Fibroblast of lung (primary cell): ENCODE results near the gene CDC14B. TPM values are rescaled to one million over a fixed set of nuclear protein-coding genes. Genes with fewer than 3 reads are reported as not detected.

ENCODE experiments used
- DNase-seq, 2 donors: peaks; one replicate each; pipeline versions ENCODE4 v3.0.0 to v3.0.0-alpha.2; 2010; ENCODE audit warnings: low read depth in 2 of 2
- H2AFZ ChIP-seq: 2 replicates; pipeline ENCODE4 v1.5.1; 2012; ENCODE audit warnings: low read length, control low read depth, inconsistent platforms
- H3K27ac ChIP-seq: 2 replicates; pipeline ENCODE4 v1.5.1; 2011; ENCODE audit warnings: low read length, control low read depth; ENCODE audit not compliant: insufficient read depth
- H3K27me3 ChIP-seq: 2 replicates; pipeline ENCODE4 v1.5.1; 2011; ENCODE audit warnings: mild to moderate bottlenecking, low read length; ENCODE audit not compliant: control insufficient read depth, insufficient read depth
- H3K36me3 ChIP-seq: 2 replicates; pipeline ENCODE4 v1.5.1; 2011; ENCODE audit warnings: low read length; ENCODE audit not compliant: control insufficient read depth, insufficient read depth
- H3K4me1 ChIP-seq: 2 replicates; pipeline ENCODE4 v1.5.1; 2011; ENCODE audit warnings: low read length; ENCODE audit not compliant: control insufficient read depth, insufficient read depth; ENCODE audit errors: extremely low read depth
- H3K4me2 ChIP-seq: 2 replicates; pipeline ENCODE4 v1.5.1; 2011; ENCODE audit warnings: low read length, control low read depth; ENCODE audit not compliant: insufficient read depth; ENCODE audit errors: extremely low read depth
- H3K4me3 ChIP-seq, 4 experiments: fragments of 200-600 bp in 1 of 4; sonication (generic) in 1 of 4; replicated peaks in 1 of 4; 2 replicates each; pipeline ENCODE4 v1.5.1; 2011 to 2016; ENCODE audit warnings: low read length in 4 of 4, low read depth in 3 of 4, mild to moderate bottlenecking in 3 of 4, control low read depth in 2 of 4, inconsistent platforms in 1 of 4, mixed read lengths in 1 of 4; ENCODE audit not compliant: insufficient read depth in 1 of 4; ENCODE audit errors: control extremely low read depth in 1 of 4
- H3K79me2 ChIP-seq: 2 replicates; pipeline ENCODE4 v1.5.1; 2012; ENCODE audit warnings: mild to moderate bottlenecking, low read length, inconsistent platforms; ENCODE audit not compliant: control insufficient read depth, insufficient read depth
- H3K9ac ChIP-seq: 2 replicates; pipeline ENCODE4 v1.5.1; 2011; ENCODE audit warnings: mild to moderate bottlenecking, low read length, control low read depth; ENCODE audit not compliant: insufficient read depth
- H3K9me3 ChIP-seq: 2 replicates; pipeline ENCODE4 v1.5.1; 2012; ENCODE audit warnings: low read depth, low read length; ENCODE audit not compliant: control insufficient read depth, insufficient read depth
- H4K20me1 ChIP-seq: 2 replicates; pipeline ENCODE4 v1.5.1; 2011; ENCODE audit warnings: low read length; ENCODE audit not compliant: control insufficient read depth, insufficient read depth; ENCODE audit errors: extremely low read depth
- EZH2 ChIP-seq: IDR thresholded peaks from 2 replicates; pipeline ENCODE4 v1.5.1; 2012; ENCODE audit warnings: low read length, control low read depth, mild to moderate bottlenecking; ENCODE audit errors: missing control alignments
- polyA plus RNA-seq, 2 donors: library from polyadenylated mRNA; depleted of rRNA in 1 of 2; stranded (reverse) in 1 of 2; unstranded in 1 of 2; fragments of >200 nt; gene quantifications; 2 replicates each; pipeline ENCODE4 v1.2.1, GENCODE V29; 2011 to 2012; ENCODE audit warnings: missing spikeins in 1 of 2
- total RNA-seq: library from RNA; depleted of rRNA; stranded (reverse); fragments of >200 nt; gene quantifications from 2 replicates; pipeline ENCODE4 v1.2.1, GENCODE V29; 2014
- TF ChIP-seq, protein P1 (sequence below), 2 donors: IDR thresholded peaks in 1 of 2; conservative IDR thresholded peaks in 1 of 2; 1 replicate in 1 of 2; 2 replicates in 1 of 2; pipeline ENCODE4 v1.5.1; 2011 to 2012; ENCODE audit warnings: low read length in 2 of 2, control low read depth in 1 of 2, inconsistent platforms in 1 of 2, low read depth in 1 of 2, mild to moderate bottlenecking in 1 of 2

The CDC14B gene
- total and polyA plus RNA-seq, 2 donors (not counting 1 experiment from before 2014, with no cell fraction given) = 38.0 to 68.5 TPM

GRCh38 chr9:96574455-96574854 is 45.2 kb downstream of the CDC14B start:
- H2AFZ ChIP-seq = no peak overlapping the region
- H3K4me2 ChIP-seq = no peak overlapping the region
- no peaks in the 10 kb centered on the region for H3K27me3 ChIP-seq
- H3K27ac ChIP-seq = no peak overlapping the region
- no peaks in the 10 kb centered on the region for H4K20me1 ChIP-seq
- TF ChIP-seq, protein P1, sequence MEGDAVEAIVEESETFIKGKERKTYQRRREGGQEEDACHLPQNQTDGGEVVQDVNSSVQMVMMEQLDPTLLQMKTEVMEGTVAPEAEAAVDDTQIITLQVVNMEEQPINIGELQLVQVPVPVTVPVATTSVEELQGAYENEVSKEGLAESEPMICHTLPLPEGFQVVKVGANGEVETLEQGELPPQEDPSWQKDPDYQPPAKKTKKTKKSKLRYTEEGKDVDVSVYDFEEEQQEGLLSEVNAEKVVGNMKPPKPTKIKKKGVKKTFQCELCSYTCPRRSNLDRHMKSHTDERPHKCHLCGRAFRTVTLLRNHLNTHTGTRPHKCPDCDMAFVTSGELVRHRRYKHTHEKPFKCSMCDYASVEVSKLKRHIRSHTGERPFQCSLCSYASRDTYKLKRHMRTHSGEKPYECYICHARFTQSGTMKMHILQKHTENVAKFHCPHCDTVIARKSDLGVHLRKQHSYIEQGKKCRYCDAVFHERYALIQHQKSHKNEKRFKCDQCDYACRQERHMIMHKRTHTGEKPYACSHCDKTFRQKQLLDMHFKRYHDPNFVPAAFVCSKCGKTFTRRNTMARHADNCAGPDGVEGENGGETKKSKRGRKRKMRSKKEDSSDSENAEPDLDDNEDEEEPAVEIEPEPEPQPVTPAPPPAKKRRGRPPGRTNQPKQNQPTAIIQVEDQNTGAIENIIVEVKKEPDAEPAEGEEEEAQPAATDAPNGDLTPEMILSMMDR (conservative IDR thresholded peaks at IDR 0.05 in 1 of 2, IDR thresholded peaks at IDR 0.05 in 1 of 2; ENCODE audit: low read depth in 1 of 2, low read length in 2 of 2) = no peak
- no peak for TF ChIP-seq EZH2
- peak in 1 of 2 donors; percentile 50 for DNase-seq
- H3K4me1 ChIP-seq = peaks cover 3% of the 10 kb centered on the region
- H3K9me3 ChIP-seq = no peaks in the 10 kb centered on the region
- no peak overlapping the region for H3K9ac ChIP-seq
- peak overlapping the region in 1 of 4 experiments; percentile 15 for H3K4me3 ChIP-seq
- H3K79me2 ChIP-seq = peaks cover 3% of the 10 kb centered on the region
- H3K36me3 ChIP-seq = no peaks in the 10 kb centered on the region

DNA sequence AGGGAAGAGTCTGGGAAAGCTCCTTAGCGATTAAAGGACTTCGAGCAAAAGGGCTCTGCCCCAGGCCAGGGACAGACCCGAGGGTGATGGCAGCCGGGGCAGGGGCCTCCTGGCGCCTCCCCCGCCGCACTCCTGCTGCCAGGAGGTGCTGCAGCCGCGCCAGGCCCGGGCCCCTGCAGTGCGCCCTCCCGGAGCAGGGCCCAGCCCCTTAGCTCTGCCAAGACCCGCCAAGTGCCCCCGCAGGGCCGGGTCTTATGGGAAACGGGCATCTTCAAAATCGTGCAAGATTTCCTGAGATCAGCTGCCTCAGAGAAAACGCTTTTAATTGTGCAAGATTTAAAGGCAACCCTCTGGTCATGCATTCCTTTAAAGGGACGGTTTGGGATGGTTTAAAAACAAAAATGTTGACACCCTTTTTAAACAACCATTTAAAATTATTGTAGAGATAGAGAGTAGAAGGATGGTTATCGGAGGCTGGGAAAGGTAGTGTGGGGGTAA is 52.4 kb downstream of the CDC14B start:
- H3K27ac ChIP-seq = peak overlapping the region; percentile 79
- H3K4me2 ChIP-seq = peak overlapping the region; percentile 97
- peak; percentile 26 to 29 for DNase-seq
- H3K4me1 ChIP-seq = peaks cover 6% of the 10 kb centered on the region
- TF ChIP-seq, protein P1 (conservative IDR thresholded peaks at IDR 0.05 in 1 of 2, IDR thresholded peaks at IDR 0.05 in 1 of 2; ENCODE audit: low read depth in 1 of 2, low read length in 2 of 2) = no peak
- TF ChIP-seq EZH2 = no peak
- no peaks in the 10 kb centered on the region for H3K27me3 ChIP-seq
- H4K20me1 ChIP-seq = no peaks in the 10 kb centered on the region
- no peaks in the 10 kb centered on the region for H3K79me2 ChIP-seq
- H3K9ac ChIP-seq = peak overlapping the region; percentile 73
- H3K36me3 ChIP-seq = no peaks in the 10 kb centered on the region
- no peaks in the 10 kb centered on the region for H3K9me3 ChIP-seq
- peak overlapping the region; percentile 43 for H2AFZ ChIP-seq
- peak overlapping the region; percentile 66 to 84 (median 76) for H3K4me3 ChIP-seq

- H3K9me3 ChIP-seq = no peaks in the 10 kb centered on the region
- peaks cover 6% of the 10 kb centered on the region for H3K4me1 ChIP-seq
- H2AFZ ChIP-seq = peak overlapping the region; percentile 43
- peak overlapping the region; percentile 79 for H3K27ac ChIP-seq
- peak; percentile 43 to 56 for DNase-seq
- no peaks in the 10 kb centered on the region for H3K27me3 ChIP-seq
- H3K4me3 ChIP-seq = peak overlapping the region; percentile 66 to 84 (median 76)
- H3K36me3 ChIP-seq = no peaks in the 10 kb centered on the region
- TF ChIP-seq, protein P1 (conservative IDR thresholded peaks at IDR 0.05 in 1 of 2, IDR thresholded peaks at IDR 0.05 in 1 of 2; ENCODE audit: low read depth in 1 of 2, low read length in 2 of 2) = peak; percentile 28 to 36
- no peak for TF ChIP-seq EZH2
- no peaks in the 10 kb centered on the region for H4K20me1 ChIP-seq
- H3K4me2 ChIP-seq = peak overlapping the region; percentile 97
- H3K9ac ChIP-seq = peak overlapping the region; percentile 73
- H3K79me2 ChIP-seq = no peaks in the 10 kb centered on the region
Observed at GRCh38 chr9:96566498-96567202, 53.0 kb downstream of the CDC14B start.
